GM13977 (cell line): ENCODE data around the gene SRR.
"Not testable (repeated sequence)": the region's sequence is repeated elsewhere in the genome, so short reads cannot be mapped to it uniquely, and the experiment has no call there.

Experiments used
- DNase-seq: peaks from one replicate; pipeline ENCODE4 v3.0.0; 2012; ENCODE audit warnings: low spot score
- in situ Hi-C: fragments of 300-500 bp; cut with MboI; formaldehyde crosslinking; loops from one replicate; pipeline ENCODE4 v1.12.0; 2022; ENCODE audit warnings: low sequenced_read_pairs, low pct_unique_long_range_greater_than_20kb, mixed read lengths, inconsistent platforms; ENCODE audit not compliant: unreplicated experiment
- TF ChIP-seq, protein P1 (sequence below): IDR thresholded peaks from 2 replicates; pipeline ENCODE4 v1.5.1; 2012; ENCODE audit warnings: mild to moderate bottlenecking, control low read depth; ENCODE audit not compliant: insufficient read depth; ENCODE audit errors: extremely low read depth, missing control alignments

Gene SRR

GRCh38 chr17:2303204-2304188 lies at the start of gene SRR, which contains the start of gene SMG6:
Gene SRR, plus strand, starts transcription at chr17:2303950. Its CDS starts 11,611 bp downstream, at chr17:2315561.
Gene SMG6, minus strand, starts transcription at chr17:2303785. Its CDS starts 65 bp downstream, at chr17:2303720.
- TF ChIP-seq, protein P1, sequence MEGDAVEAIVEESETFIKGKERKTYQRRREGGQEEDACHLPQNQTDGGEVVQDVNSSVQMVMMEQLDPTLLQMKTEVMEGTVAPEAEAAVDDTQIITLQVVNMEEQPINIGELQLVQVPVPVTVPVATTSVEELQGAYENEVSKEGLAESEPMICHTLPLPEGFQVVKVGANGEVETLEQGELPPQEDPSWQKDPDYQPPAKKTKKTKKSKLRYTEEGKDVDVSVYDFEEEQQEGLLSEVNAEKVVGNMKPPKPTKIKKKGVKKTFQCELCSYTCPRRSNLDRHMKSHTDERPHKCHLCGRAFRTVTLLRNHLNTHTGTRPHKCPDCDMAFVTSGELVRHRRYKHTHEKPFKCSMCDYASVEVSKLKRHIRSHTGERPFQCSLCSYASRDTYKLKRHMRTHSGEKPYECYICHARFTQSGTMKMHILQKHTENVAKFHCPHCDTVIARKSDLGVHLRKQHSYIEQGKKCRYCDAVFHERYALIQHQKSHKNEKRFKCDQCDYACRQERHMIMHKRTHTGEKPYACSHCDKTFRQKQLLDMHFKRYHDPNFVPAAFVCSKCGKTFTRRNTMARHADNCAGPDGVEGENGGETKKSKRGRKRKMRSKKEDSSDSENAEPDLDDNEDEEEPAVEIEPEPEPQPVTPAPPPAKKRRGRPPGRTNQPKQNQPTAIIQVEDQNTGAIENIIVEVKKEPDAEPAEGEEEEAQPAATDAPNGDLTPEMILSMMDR = no peak
- peak; percentile 100 for DNase-seq
- in situ Hi-C loops = no loop called here

DNA sequence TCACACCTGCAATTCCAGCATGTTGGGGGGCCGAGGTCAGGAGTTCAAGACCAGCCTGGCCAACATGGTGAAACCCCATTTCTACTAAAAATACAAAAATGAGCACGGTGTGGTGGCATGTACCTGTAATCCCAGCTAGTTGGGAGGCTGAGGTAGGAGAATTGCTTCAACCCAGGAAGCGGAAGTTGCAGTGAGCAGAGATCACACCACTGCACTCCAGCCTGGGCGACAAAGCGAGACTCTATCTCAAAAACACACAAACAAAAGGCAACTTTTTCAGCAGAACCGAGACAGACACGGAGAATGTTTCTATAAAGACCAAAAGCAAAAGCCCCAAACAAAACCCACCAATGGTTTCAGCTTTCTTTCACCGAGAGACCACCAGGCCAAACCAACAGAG lies 44.9 kb upstream of the SRR start:
- in situ Hi-C loops = not testable (repeated sequence)

GRCh38 chr17:2259769-2260536 lies 43.8 kb upstream of the SRR start:
- in situ Hi-C loops = no loop called here
- DNase-seq = peak; percentile 60

More for the DNA sequence above, 44.9 kb upstream of the SRR start:
- DNase-seq = not testable (repeated sequence)

GRCh38 chr17:2262135-2262587 lies 41.6 kb upstream of the SRR start:
- DNase-seq = no peak
- in situ Hi-C loops = no loop called here
- TF ChIP-seq, protein P1 = no peak

More at GRCh38 chr17:2259769-2260536, 43.8 kb upstream of the SRR start:
- TF ChIP-seq, protein P1 = no peak

- in situ Hi-C loops = no loop called here
- DNase-seq = no peak
- TF ChIP-seq, protein P1 = no peak
Observed at GRCh38 chr17:2263183-2264066, 40.3 kb upstream of the SRR start.

- in situ Hi-C loops = no loop called here
- no peak for DNase-seq
- TF ChIP-seq, protein P1 = no peak
Observed at GRCh38 chr17:2264067-2264860, 39.5 kb upstream of the SRR start.

GRCh38 chr17:2265166-2265565 lies 38.6 kb upstream of the SRR start:
- DNase-seq, in situ Hi-C loops: not testable (repeated sequence)
